KMS-11 (cell line): ENCODE measurements around the gene PRMT5.
A peak's percentile ranks its signal among the peaks of the same experiment; 100 is the strongest.

Experiments used
- H2AFZ ChIP-seq: fragments of 200-600 bp; sonication (generic); 2 replicates; pipeline ENCODE4 v1.6.1; 2016; ENCODE audit warnings: antibody characterized with exemption, mixed run types, low read depth
- H3K27ac ChIP-seq: fragments of 200-600 bp; sonication (generic); 2 replicates; pipeline ENCODE4 v1.6.1; 2016; ENCODE audit warnings: mild to moderate bottlenecking, mixed run types
- H3K27me3 ChIP-seq: fragments of 200-600 bp; sonication (generic); 2 replicates; pipeline ENCODE4 v1.6.1; 2017; ENCODE audit warnings: mild to moderate bottlenecking, low read depth, mixed run types, moderate library complexity; ENCODE audit not compliant: insufficient read depth
- H3K36me3 ChIP-seq: fragments of 200-600 bp; sonication (generic); 2 replicates; pipeline ENCODE4 v1.6.1; 2017; ENCODE audit warnings: mild to moderate bottlenecking, mixed run types; ENCODE audit not compliant: insufficient read depth
- H3K4me1 ChIP-seq: fragments of 200-600 bp; sonication (generic); 2 replicates; pipeline ENCODE4 v1.6.1; 2016; ENCODE audit warnings: mild to moderate bottlenecking, low read depth, mixed run types; ENCODE audit not compliant: poor library complexity, severe bottlenecking
- H3K4me2 ChIP-seq: fragments of 200-600 bp; sonication (generic); 2 replicates; pipeline ENCODE4 v1.7.0; 2016; ENCODE audit warnings: mild to moderate bottlenecking, mixed run types
- H3K4me3 ChIP-seq: fragments of 200-600 bp; sonication (generic); IDR thresholded peaks from 2 replicates; pipeline ENCODE4 v1.6.1; 2017; ENCODE audit warnings: low read depth, low read length, mixed read lengths; ENCODE audit not compliant: insufficient read depth
- H3K79me2 ChIP-seq: fragments of 200-600 bp; sonication (generic); 2 replicates; pipeline ENCODE4 v1.6.1; 2016; ENCODE audit warnings: low read depth, mixed run types; ENCODE audit not compliant: insufficient read depth
- H3K9ac ChIP-seq: fragments of 200-600 bp; sonication (generic); 2 replicates; pipeline ENCODE4 v1.6.1; 2016; ENCODE audit warnings: mild to moderate bottlenecking, mixed run types
- H4K20me1 ChIP-seq: fragments of 200-600 bp; sonication (generic); 2 replicates; pipeline ENCODE4 v1.6.1; 2016; ENCODE audit warnings: mild to moderate bottlenecking, mixed run types; ENCODE audit not compliant: insufficient read depth
- CTCF ChIP-seq: fragments of 200-600 bp; sonication (generic); conservative IDR thresholded peaks from 2 replicates; pipeline ENCODE4 v1.6.1; 2017; ENCODE audit warnings: low read depth, mild to moderate bottlenecking, antibody characterized with exemption, low read length, moderate library complexity, mixed read lengths

Gene PRMT5

GRCh38 chr14:22910916-22911315, 18.3 kb downstream of the PRMT5 start:
- no peak for TF ChIP-seq CTCF
- H3K79me2 ChIP-seq = peaks cover 53% of the 10 kb centered on the region; the same call in 1 of the 2 replicates
- H3K27ac ChIP-seq = no peak overlapping the region
- peaks cover 50% of the 10 kb centered on the region for H3K4me1 ChIP-seq
- H3K4me2 ChIP-seq = no peak overlapping the region; the same call in 1 of the 2 replicates
- H2AFZ ChIP-seq = no peak overlapping the region
- H3K27me3 ChIP-seq = no peaks in the 10 kb centered on the region
- no peak overlapping the region for H3K9ac ChIP-seq
- no peaks in the 10 kb centered on the region for H3K36me3 ChIP-seq
- no peak overlapping the region for H3K4me3 ChIP-seq
- H4K20me1 ChIP-seq = no peaks in the 10 kb centered on the region

- H3K4me2 ChIP-seq = peak overlapping the region; percentile 66
- H3K4me3 ChIP-seq = no peak overlapping the region
- no peaks in the 10 kb centered on the region for H3K36me3 ChIP-seq
- peak overlapping the region; percentile 42; the same call in 1 of the 2 replicates for H3K9ac ChIP-seq
- peak overlapping the region; percentile 76 for H3K27ac ChIP-seq
- H3K4me1 ChIP-seq = peaks cover 47% of the 10 kb centered on the region
- H3K27me3 ChIP-seq = no peaks in the 10 kb centered on the region
- no peak for TF ChIP-seq CTCF
- no peaks in the 10 kb centered on the region for H4K20me1 ChIP-seq
- peaks cover 33% of the 10 kb centered on the region; the same call in 1 of the 2 replicates for H3K79me2 ChIP-seq
- no peak overlapping the region for H2AFZ ChIP-seq
Observed at GRCh38 chr14:22908601-22909000, 20.6 kb downstream of the PRMT5 start.

GRCh38 chr14:22907429-22907828, 21.7 kb downstream of the PRMT5 start:
- H3K4me3 ChIP-seq = no peak overlapping the region
- H3K9ac ChIP-seq = no peak overlapping the region
- TF ChIP-seq CTCF = no peak
- H3K4me1 ChIP-seq = peaks cover 44% of the 10 kb centered on the region
- H3K79me2 ChIP-seq = peaks cover 22% of the 10 kb centered on the region; the same call in 1 of the 2 replicates
- H3K27me3 ChIP-seq = no peaks in the 10 kb centered on the region
- no peak overlapping the region for H2AFZ ChIP-seq
- no peak overlapping the region for H3K4me2 ChIP-seq
- no peaks in the 10 kb centered on the region for H3K36me3 ChIP-seq
- no peaks in the 10 kb centered on the region for H4K20me1 ChIP-seq
- peak overlapping the region; percentile 76; the same call in 1 of the 2 replicates for H3K27ac ChIP-seq

- H3K36me3 ChIP-seq = no peaks in the 10 kb centered on the region
Observed at GRCh38 chr14:22906073-22906472, 23.1 kb downstream of the PRMT5 start.

More at GRCh38 chr14:22906073-22906472, 23.1 kb downstream of the PRMT5 start:
- H3K27me3 ChIP-seq = no peaks in the 10 kb centered on the region
- no peak overlapping the region for H2AFZ ChIP-seq
- TF ChIP-seq CTCF = no peak
- peaks cover 8% of the 10 kb centered on the region; the same call in 1 of the 2 replicates for H3K79me2 ChIP-seq
- no peak overlapping the region for H3K27ac ChIP-seq
- H3K9ac ChIP-seq = no peak overlapping the region
- H3K4me2 ChIP-seq = no peak overlapping the region
- no peak overlapping the region for H3K4me3 ChIP-seq
- no peaks in the 10 kb centered on the region for H4K20me1 ChIP-seq
- H3K4me1 ChIP-seq = peaks cover 31% of the 10 kb centered on the region
